ENCODE data around the gene UNC13B. TPM values are rescaled to one million over a fixed set of nuclear protein-coding genes. Genes with fewer than 3 reads are reported as not detected.

UNC13B gene
- total RNA-seq, 1 experiment from 2014 or later, result 17.6 TPM

- Histone ChIP-seq H3K4me1 (ENCODE audit: control insufficient read depth in 1 of 2, insufficient read depth in 2 of 2, low read length in 2 of 2) (no peaks in the 10 kb centered on the region), H3K9me2 (ENCODE audit: insufficient read depth) (no peaks in the 10 kb centered on the region), H3K9me3 (ENCODE audit: control insufficient read depth in 1 of 2, insufficient read depth in 1 of 2, low read depth in 1 of 2, low read length in 2 of 2) (no peaks in the 10 kb centered on the region), H3K9ac (ENCODE audit: low read length) (no peak overlapping the region), H3K27ac (ENCODE audit: low read depth, low read length) (no peak overlapping the region), H3K4me2 (ENCODE audit: low read length) (no peak overlapping the region), H3K4me3 (replicated peaks in 1 of 2; ENCODE audit: low read depth in 1 of 2, low read length in 2 of 2) (no peak overlapping the region), H3K79me2 (ENCODE audit: insufficient read depth, low read length) (no peaks in the 10 kb centered on the region), H3K36me3 (ENCODE audit: control insufficient read depth in 1 of 2, insufficient read depth in 2 of 2, low read length in 2 of 2) (no peaks in the 10 kb centered on the region), H2AFZ (ENCODE audit: low read depth, low read length, poor library complexity, severe bottlenecking) (no peak overlapping the region), H3K27me3 (ENCODE audit: insufficient read depth, low read length) (no peaks in the 10 kb centered on the region), H4K20me1 (ENCODE audit: insufficient read depth) (no peaks in the 10 kb centered on the region)
- ATAC-seq (no peak), DNase-seq (ENCODE audit: low read depth, low spot score) (no peak)
- intact Hi-C loops (cut with micrococcal nuclease), result no loop called here
- POLR2A ChIA-PET, result no interaction called here
- CTCF ChIA-PET, result no interaction called here
- TF ChIP-seq CBX3 (IDR thresholded peaks at IDR 0.05; ENCODE audit: low read depth) (no peak), YY1 (IDR thresholded peaks at IDR 0.05; ENCODE audit: extremely low read depth, insufficient replicate concordance, low read depth, low read length) (no peak)
- TF ChIP-seq, protein P1, sequence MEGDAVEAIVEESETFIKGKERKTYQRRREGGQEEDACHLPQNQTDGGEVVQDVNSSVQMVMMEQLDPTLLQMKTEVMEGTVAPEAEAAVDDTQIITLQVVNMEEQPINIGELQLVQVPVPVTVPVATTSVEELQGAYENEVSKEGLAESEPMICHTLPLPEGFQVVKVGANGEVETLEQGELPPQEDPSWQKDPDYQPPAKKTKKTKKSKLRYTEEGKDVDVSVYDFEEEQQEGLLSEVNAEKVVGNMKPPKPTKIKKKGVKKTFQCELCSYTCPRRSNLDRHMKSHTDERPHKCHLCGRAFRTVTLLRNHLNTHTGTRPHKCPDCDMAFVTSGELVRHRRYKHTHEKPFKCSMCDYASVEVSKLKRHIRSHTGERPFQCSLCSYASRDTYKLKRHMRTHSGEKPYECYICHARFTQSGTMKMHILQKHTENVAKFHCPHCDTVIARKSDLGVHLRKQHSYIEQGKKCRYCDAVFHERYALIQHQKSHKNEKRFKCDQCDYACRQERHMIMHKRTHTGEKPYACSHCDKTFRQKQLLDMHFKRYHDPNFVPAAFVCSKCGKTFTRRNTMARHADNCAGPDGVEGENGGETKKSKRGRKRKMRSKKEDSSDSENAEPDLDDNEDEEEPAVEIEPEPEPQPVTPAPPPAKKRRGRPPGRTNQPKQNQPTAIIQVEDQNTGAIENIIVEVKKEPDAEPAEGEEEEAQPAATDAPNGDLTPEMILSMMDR (IDR thresholded peaks at IDR 0.05 in 2 of 3, conservative IDR thresholded peaks at IDR 0.05 in 1 of 3; ENCODE audit: borderline replicate concordance in 1 of 3, insufficient read depth in 1 of 3, low read depth in 2 of 3, low read length in 2 of 3), result no peak
- no TSS peak for BruUV-seq (replicated peaks)
- RAD21 ChIA-PET (ENCODE audit: low non-redundant PET in 1 of 2, low total read pairs in 2 of 2, uncharacterized antibody in 2 of 2, unreplicated experiment in 2 of 2), result no interaction called here
Measured at GRCh38 chr9:35350212-35350611, 188.4 kb downstream of the UNC13B start.

DNA sequence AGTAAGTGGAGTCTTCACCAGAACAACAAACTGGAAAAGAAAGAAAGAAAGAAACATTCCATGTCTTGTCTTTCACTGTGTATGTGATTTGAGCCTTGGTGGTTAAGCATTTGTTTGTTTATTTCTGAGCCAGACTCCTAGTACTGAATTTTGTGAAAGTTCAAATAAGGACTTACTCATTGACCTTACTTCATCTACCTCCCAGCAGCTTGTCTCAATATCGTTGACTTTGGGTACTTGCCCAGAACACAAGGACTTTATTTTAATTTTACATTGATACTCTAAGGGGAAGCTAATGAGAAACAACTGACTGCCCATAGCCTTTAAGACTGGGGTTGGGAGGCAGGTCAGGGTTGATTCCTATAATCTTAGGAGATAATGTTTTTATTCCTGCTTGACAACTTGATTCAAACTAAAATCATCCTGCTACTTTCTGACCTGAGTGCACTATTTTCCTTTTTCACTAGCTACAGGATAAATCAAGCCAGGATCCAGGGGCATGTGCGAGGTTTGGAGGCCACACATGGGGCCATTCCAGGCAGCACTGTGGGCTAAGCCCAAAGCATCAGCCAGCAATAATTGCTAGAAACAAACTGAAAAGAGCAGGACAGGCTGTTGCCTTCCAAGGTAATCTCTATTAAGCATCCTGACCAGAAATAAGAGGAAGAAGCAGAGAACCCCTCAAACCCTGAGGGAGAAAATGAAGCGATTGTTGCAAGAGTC lies 189.2 kb downstream of the UNC13B start:
- Histone ChIP-seq H3K36me3 (ENCODE audit: control insufficient read depth in 1 of 2, insufficient read depth in 2 of 2, low read length in 2 of 2) (no peaks in the 10 kb centered on the region), H3K79me2 (ENCODE audit: insufficient read depth, low read length) (no peaks in the 10 kb centered on the region), H3K9ac (ENCODE audit: low read length) (no peak overlapping the region), H4K20me1 (ENCODE audit: insufficient read depth) (no peaks in the 10 kb centered on the region), H3K27ac (ENCODE audit: low read depth, low read length) (no peak overlapping the region), H3K4me2 (ENCODE audit: low read length) (no peak overlapping the region), H3K4me1 (ENCODE audit: control insufficient read depth in 1 of 2, insufficient read depth in 2 of 2, low read length in 2 of 2) (no peaks in the 10 kb centered on the region), H3K9me3 (ENCODE audit: control insufficient read depth in 1 of 2, insufficient read depth in 1 of 2, low read depth in 1 of 2, low read length in 2 of 2) (no peaks in the 10 kb centered on the region), H3K9me2 (ENCODE audit: insufficient read depth) (no peaks in the 10 kb centered on the region), H3K27me3 (ENCODE audit: insufficient read depth, low read length) (no peaks in the 10 kb centered on the region), H3K4me3 (replicated peaks in 1 of 2; ENCODE audit: low read depth in 1 of 2, low read length in 2 of 2) (no peak overlapping the region), H2AFZ (ENCODE audit: low read depth, low read length, poor library complexity, severe bottlenecking) (no peak overlapping the region)
- RAD21 ChIA-PET (ENCODE audit: low non-redundant PET in 1 of 2, low total read pairs in 2 of 2, uncharacterized antibody in 2 of 2, unreplicated experiment in 2 of 2), result no interaction called here
- intact Hi-C loops (cut with micrococcal nuclease), result no loop called here
- ATAC-seq (no peak), DNase-seq (ENCODE audit: low read depth, low spot score) (no peak)
- no peak for TF ChIP-seq SIN3A (IDR thresholded peaks at IDR 0.05; ENCODE audit: low read depth)
- no peak for TF ChIP-seq EGR1 (IDR thresholded peaks at IDR 0.05; ENCODE audit: low read depth)
- TF ChIP-seq CEBPB (IDR thresholded peaks at IDR 0.05; ENCODE audit: low read depth), result no peak
- no TSS peak for BruUV-seq (replicated peaks)
- POLR2A ChIA-PET, result no interaction called here
- CTCF ChIA-PET, result no interaction called here
